ENCODE data around the gene DUSP7. TPM values are rescaled to one million over a fixed set of nuclear protein-coding genes. Genes with fewer than 3 reads are reported as not detected.
"Not testable (repeated sequence)": the region's sequence is repeated elsewhere in the genome, so short reads cannot be mapped to it uniquely, and the experiment has no call there.

DUSP7 gene
- polyA plus RNA-seq, 1 experiment = 17.8 TPM

DNA sequence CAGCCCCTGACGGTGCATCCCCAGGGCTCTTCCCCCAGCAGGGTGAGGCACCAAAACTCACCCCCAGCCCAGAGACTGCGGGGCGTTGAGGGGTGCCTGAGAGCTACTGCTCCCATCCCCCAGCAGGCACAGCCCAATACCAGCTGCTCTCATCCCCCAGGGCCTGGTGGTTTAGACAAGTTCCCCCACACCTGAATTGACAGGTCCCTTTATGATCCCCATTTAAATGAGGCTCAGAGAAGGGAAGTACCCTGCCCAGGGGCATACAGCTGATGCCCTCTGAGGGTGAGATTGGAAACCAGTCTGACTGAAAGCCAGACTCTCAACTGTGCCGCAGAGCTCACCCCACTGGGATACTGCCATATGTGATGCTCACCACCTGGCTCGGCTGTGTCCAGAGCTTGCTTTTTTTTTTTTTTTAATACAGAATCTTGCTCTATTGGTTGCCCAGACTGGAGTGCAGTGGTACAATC is 20.1 kb downstream of the DUSP7 start:
- H3K9me3 ChIP-seq (ENCODE audit: control insufficient read depth, insufficient read depth, low read length) = peaks cover 8% of the 10 kb centered on the region; the same call in 1 of the 2 replicates
- ChIA-PET POLR2A (no interaction called here), CTCF (interaction anchor here (0.6 to 0.8 kb wide), 2 partner anchors 40 to 88 kb away, joined by 3 to 6 read pairs; no protein-coding TSS in a partner anchor)
- TF ChIP-seq, protein P1, sequence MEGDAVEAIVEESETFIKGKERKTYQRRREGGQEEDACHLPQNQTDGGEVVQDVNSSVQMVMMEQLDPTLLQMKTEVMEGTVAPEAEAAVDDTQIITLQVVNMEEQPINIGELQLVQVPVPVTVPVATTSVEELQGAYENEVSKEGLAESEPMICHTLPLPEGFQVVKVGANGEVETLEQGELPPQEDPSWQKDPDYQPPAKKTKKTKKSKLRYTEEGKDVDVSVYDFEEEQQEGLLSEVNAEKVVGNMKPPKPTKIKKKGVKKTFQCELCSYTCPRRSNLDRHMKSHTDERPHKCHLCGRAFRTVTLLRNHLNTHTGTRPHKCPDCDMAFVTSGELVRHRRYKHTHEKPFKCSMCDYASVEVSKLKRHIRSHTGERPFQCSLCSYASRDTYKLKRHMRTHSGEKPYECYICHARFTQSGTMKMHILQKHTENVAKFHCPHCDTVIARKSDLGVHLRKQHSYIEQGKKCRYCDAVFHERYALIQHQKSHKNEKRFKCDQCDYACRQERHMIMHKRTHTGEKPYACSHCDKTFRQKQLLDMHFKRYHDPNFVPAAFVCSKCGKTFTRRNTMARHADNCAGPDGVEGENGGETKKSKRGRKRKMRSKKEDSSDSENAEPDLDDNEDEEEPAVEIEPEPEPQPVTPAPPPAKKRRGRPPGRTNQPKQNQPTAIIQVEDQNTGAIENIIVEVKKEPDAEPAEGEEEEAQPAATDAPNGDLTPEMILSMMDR (IDR thresholded peaks at IDR 0.05; ENCODE audit: low read depth, low read length) = no peak
- H3K27me3 ChIP-seq (ENCODE audit: control insufficient read depth, insufficient read depth, low read length) = no peaks in the 10 kb centered on the region
- no peak overlapping the region for H3K27ac ChIP-seq (ENCODE audit: low read depth, low read length)
- H3K4me3 ChIP-seq (ENCODE audit: low read depth, low read length) = no peak overlapping the region
- no peak for DNase-seq (ENCODE audit: low read depth, low spot score)

DNA sequence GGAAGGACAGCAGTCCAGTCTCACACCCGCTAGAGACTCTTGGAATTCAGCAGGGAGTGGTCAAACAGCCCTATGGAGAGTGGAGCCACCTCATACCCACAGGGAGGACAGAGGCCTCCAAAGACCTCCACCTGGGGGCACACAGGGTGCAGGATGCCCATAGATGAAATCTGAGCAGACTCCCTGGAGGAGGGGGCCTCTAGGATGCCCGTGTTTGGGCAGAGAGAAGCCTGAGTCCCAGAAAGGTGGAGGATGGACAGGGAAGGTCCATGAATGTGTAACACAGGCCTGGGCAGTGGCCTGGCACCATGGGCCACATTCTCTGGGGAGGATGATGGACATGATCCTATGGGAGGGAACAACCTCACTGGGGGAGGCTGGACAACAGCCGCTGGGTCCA is 21.7 kb downstream of the DUSP7 start:
- CTCF ChIA-PET = no interaction called here
- no peaks in the 10 kb centered on the region for H3K27me3 ChIP-seq (ENCODE audit: control insufficient read depth, insufficient read depth, low read length)

DNA sequence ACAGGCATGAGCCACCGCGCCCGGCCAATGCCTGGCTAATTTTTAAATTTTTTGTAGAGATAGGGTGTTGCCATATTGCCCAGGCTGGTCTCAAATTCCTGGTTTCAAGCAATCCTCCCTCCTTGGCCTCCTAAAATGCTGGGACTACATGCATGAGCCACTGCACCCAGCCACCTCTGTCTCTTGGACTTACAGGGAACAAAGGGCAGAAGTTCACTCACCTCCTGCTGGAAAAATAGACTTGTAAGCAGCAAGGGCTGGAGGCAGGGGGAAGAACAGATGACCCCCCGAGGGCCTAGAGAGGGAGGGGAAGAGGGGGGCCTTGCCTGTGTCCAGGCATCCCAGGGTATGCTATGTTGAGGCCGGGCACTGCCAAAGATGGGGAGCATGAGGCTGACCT is 22.2 kb downstream of the DUSP7 start:
- TF ChIP-seq, protein P1 (IDR thresholded peaks at IDR 0.05; ENCODE audit: low read depth, low read length) = no peak
- Histone ChIP-seq H3K9me3 (ENCODE audit: control insufficient read depth, insufficient read depth, low read length) (peaks cover 8% of the 10 kb centered on the region; the same call in 1 of the 2 replicates), H3K4me3 (ENCODE audit: low read depth, low read length) (no peak overlapping the region), H3K27ac (ENCODE audit: low read depth, low read length) (no peak overlapping the region), H3K27me3 (ENCODE audit: control insufficient read depth, insufficient read depth, low read length) (no peaks in the 10 kb centered on the region)
- no peak for DNase-seq (ENCODE audit: low read depth, low spot score)
- ChIA-PET POLR2A (no interaction called here), CTCF (interaction anchor here (1.0 kb wide), 1 partner anchor 20 kb away, joined by 3 read pairs; no protein-coding TSS in a partner anchor)

More for the DNA sequence above, 21.7 kb downstream of the DUSP7 start:
- POLR2A ChIA-PET = no interaction called here
- Histone ChIP-seq H3K4me3 (ENCODE audit: low read depth, low read length) (no peak overlapping the region), H3K27ac (ENCODE audit: low read depth, low read length) (no peak overlapping the region), H3K9me3 (ENCODE audit: control insufficient read depth, insufficient read depth, low read length) (peaks cover 8% of the 10 kb centered on the region; the same call in 1 of the 2 replicates)
- no peak for DNase-seq (ENCODE audit: low read depth, low spot score)
- TF ChIP-seq, protein P1 (IDR thresholded peaks at IDR 0.05; ENCODE audit: low read depth, low read length) = no peak

DNA sequence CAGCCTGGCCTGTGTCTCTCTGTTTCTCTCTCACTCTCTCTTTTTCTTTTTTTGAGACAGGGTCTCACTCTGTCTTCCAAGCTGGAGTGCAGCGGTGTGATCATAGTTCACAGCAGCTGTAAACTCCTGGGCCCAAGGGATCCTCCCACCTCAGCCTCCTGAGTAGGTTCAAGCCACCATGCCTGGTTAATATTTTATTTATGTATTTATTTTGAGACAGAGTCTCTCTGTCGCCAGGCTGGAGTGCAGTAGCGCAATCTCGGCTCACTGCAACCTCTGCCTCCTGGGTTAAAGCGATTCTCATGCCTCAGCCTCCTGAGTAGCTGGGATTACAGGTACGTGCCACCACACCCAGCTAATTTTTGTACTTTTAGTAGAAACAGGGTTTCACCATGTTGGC is 22.6 kb downstream of the DUSP7 start:
- CTCF ChIA-PET = interaction anchor here (1.0 kb wide), 1 partner anchor 20 kb away, joined by 3 read pairs; no protein-coding TSS in a partner anchor
- POLR2A ChIA-PET; DNase-seq (ENCODE audit: low read depth, low spot score); H3K9me3 ChIP-seq (ENCODE audit: control insufficient read depth, insufficient read depth, low read length); H3K27ac ChIP-seq (ENCODE audit: low read depth, low read length); H3K27me3 ChIP-seq (ENCODE audit: control insufficient read depth, insufficient read depth, low read length); H3K4me3 ChIP-seq (ENCODE audit: low read depth, low read length): not testable (repeated sequence)

DNA sequence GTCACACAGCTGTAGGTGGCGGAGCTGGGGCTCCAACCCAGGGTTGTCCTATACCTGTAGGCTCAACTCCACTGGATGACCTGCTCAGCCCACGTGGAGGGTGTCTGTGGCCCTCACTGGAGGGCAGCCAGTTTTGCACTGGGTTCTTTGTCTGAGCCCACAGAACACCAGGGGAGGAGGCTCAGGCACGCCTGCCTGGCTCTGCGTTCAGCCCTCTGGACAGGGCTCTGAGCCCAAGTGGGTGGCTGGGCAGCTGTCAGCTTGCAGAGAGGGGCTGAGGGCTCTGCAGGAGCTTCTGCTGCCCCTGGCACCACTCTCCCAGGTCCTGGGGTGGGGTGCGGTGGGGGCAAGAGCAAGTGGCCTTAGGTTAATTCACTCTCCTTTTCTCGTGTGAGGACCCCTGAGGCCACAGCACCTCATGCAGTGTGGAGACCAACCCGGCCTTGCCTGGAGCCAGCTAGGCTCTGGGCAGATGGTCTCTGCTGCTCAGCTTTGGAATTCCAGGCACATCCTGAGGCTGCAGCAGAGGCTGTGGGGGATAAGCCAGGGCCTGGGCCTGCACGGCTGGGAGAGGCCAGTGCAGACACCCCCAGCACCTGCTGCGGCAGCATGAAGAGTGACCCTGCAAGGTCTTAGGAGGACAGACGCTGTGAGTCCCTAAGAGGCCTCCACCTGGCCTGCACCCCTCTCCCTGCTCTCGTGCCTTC is 23.5 kb downstream of the DUSP7 start:
- ChIA-PET POLR2A (no interaction called here), CTCF (interaction anchor here (1.0 kb wide), 1 partner anchor 19 kb away, joined by 3 read pairs; no protein-coding TSS in a partner anchor)
- H3K27ac ChIP-seq (ENCODE audit: low read depth, low read length) = no peak overlapping the region
- DNase-seq (ENCODE audit: low read depth, low spot score) = no peak
- no peak overlapping the region for H3K4me3 ChIP-seq (ENCODE audit: low read depth, low read length)
- H3K27me3 ChIP-seq (ENCODE audit: control insufficient read depth, insufficient read depth, low read length) = no peaks in the 10 kb centered on the region
- peaks cover 8% of the 10 kb centered on the region; the same call in 1 of the 2 replicates for H3K9me3 ChIP-seq (ENCODE audit: control insufficient read depth, insufficient read depth, low read length)
- TF ChIP-seq, protein P1 (IDR thresholded peaks at IDR 0.05; ENCODE audit: low read depth, low read length) = no peak

Measured in AG04450 (cell line).